ENCODE results near the gene TNFRSF12A. TPM values are rescaled to one million over a fixed set of nuclear protein-coding genes. Genes with fewer than 3 reads are reported as not detected.

TNFRSF12A gene
- total and polyA plus RNA-seq, 2 donors (not counting 1 experiment from before 2014, with no cell fraction given), result 80.7 to 196 TPM

DNA sequence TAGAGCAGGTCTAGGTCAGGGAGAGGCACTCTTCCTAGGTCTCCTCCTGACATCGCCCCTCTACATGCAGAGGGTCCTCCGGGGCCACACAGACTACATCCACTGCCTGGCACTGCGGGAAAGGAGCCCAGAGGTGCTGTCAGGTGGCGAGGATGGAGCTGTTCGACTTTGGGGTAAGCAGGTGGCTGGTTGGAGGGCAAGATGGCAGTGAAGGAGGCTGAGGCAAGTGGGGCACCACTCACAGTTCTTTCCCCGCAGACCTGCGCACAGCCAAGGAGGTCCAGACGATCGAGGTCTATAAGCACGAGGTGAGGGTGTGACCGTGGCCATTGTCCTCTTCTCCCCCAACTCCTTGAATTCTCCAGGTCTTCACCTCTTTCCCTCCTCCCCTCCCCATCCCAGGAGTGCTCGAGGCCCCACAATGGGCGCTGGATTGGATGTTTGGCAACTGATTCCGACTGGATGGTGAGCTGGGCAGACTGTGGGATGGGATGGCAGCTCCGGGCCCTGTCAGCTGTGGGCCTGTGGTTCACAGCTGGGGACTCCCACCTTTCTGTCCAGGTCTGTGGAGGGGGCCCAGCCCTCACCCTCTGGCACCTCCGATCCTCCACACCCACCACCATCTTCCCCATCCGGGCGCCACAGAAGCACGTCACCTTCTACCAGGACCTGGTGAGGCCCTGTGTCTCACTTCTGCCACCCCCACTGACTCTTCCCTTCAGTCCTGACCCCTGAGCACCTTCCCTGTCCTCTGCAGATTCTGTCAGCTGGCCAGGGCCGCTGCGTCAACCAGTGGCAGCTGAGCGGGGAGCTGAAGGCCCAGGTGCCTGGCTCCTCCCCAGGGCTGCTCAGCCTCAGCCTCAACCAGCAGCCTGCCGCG, 6.7 kb downstream of the TNFRSF12A start:
- Histone ChIP-seq H4K20me1 (ENCODE audit: control insufficient read depth, extremely low read depth, insufficient read depth, low read length) (peaks cover 2% of the 10 kb centered on the region), H3K4me3 (replicated peaks in 1 of 4; ENCODE audit: control extremely low read depth in 1 of 4, insufficient read depth in 1 of 4, low read depth in 3 of 4, low read length in 4 of 4) (no peak overlapping the region), H3K9ac (ENCODE audit: insufficient read depth, low read length) (no peak overlapping the region), H3K4me1 (ENCODE audit: control insufficient read depth, extremely low read depth, insufficient read depth, low read length) (peaks cover 7% of the 10 kb centered on the region), H3K27ac (ENCODE audit: insufficient read depth, low read length) (no peak overlapping the region), H2AFZ (ENCODE audit: low read length) (no peak overlapping the region), H3K4me2 (ENCODE audit: extremely low read depth, insufficient read depth, low read length) (no peak overlapping the region), H3K9me3 (ENCODE audit: control insufficient read depth, insufficient read depth, low read depth, low read length) (no peaks in the 10 kb centered on the region), H3K79me2 (ENCODE audit: control insufficient read depth, insufficient read depth, low read length) (peaks cover 2% of the 10 kb centered on the region), H3K36me3 (ENCODE audit: control insufficient read depth, insufficient read depth, low read length) (peaks cover 21% of the 10 kb centered on the region), H3K27me3 (ENCODE audit: control insufficient read depth, insufficient read depth, low read length) (peaks cover 5% of the 10 kb centered on the region)
- no peak for DNase-seq (ENCODE audit: low read depth in 2 of 2)
- TF ChIP-seq, protein P1, sequence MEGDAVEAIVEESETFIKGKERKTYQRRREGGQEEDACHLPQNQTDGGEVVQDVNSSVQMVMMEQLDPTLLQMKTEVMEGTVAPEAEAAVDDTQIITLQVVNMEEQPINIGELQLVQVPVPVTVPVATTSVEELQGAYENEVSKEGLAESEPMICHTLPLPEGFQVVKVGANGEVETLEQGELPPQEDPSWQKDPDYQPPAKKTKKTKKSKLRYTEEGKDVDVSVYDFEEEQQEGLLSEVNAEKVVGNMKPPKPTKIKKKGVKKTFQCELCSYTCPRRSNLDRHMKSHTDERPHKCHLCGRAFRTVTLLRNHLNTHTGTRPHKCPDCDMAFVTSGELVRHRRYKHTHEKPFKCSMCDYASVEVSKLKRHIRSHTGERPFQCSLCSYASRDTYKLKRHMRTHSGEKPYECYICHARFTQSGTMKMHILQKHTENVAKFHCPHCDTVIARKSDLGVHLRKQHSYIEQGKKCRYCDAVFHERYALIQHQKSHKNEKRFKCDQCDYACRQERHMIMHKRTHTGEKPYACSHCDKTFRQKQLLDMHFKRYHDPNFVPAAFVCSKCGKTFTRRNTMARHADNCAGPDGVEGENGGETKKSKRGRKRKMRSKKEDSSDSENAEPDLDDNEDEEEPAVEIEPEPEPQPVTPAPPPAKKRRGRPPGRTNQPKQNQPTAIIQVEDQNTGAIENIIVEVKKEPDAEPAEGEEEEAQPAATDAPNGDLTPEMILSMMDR (conservative IDR thresholded peaks at IDR 0.05 in 1 of 2, IDR thresholded peaks at IDR 0.05 in 1 of 2; ENCODE audit: low read depth in 1 of 2, low read length in 2 of 2), result no peak
- TF ChIP-seq EZH2 (IDR thresholded peaks at IDR 0.05; ENCODE audit: low read length, missing control alignments), result no peak

GRCh38 chr16:3027489-3027795, 7.3 kb downstream of the TNFRSF12A start:
- Histone ChIP-seq H3K27ac (ENCODE audit: insufficient read depth, low read length) (no peak overlapping the region), H2AFZ (ENCODE audit: low read length) (no peak overlapping the region), H3K36me3 (ENCODE audit: control insufficient read depth, insufficient read depth, low read length) (peaks cover 21% of the 10 kb centered on the region), H3K4me3 (replicated peaks in 1 of 4; ENCODE audit: control extremely low read depth in 1 of 4, insufficient read depth in 1 of 4, low read depth in 3 of 4, low read length in 4 of 4) (no peak overlapping the region), H4K20me1 (ENCODE audit: control insufficient read depth, extremely low read depth, insufficient read depth, low read length) (peaks cover 2% of the 10 kb centered on the region), H3K4me2 (ENCODE audit: extremely low read depth, insufficient read depth, low read length) (no peak overlapping the region), H3K9me3 (ENCODE audit: control insufficient read depth, insufficient read depth, low read depth, low read length) (no peaks in the 10 kb centered on the region), H3K9ac (ENCODE audit: insufficient read depth, low read length) (no peak overlapping the region), H3K4me1 (ENCODE audit: control insufficient read depth, extremely low read depth, insufficient read depth, low read length) (peaks cover 6% of the 10 kb centered on the region), H3K27me3 (ENCODE audit: control insufficient read depth, insufficient read depth, low read length) (peaks cover 9% of the 10 kb centered on the region), H3K79me2 (ENCODE audit: control insufficient read depth, insufficient read depth, low read length) (peaks cover 2% of the 10 kb centered on the region)
- DNase-seq (ENCODE audit: low read depth in 2 of 2), result no peak
- TF ChIP-seq, protein P1 (conservative IDR thresholded peaks at IDR 0.05 in 1 of 2, IDR thresholded peaks at IDR 0.05 in 1 of 2; ENCODE audit: low read depth in 1 of 2, low read length in 2 of 2), result no peak
- TF ChIP-seq EZH2 (IDR thresholded peaks at IDR 0.05; ENCODE audit: low read length, missing control alignments), result no peak

GRCh38 chr16:3027983-3028715, 8.0 kb downstream of the TNFRSF12A start:
- H3K4me2 ChIP-seq (ENCODE audit: extremely low read depth, insufficient read depth, low read length), result no peak overlapping the region
- H3K27ac ChIP-seq (ENCODE audit: insufficient read depth, low read length), result no peak overlapping the region
- H3K9ac ChIP-seq (ENCODE audit: insufficient read depth, low read length), result no peak overlapping the region
- H3K4me1 ChIP-seq (ENCODE audit: control insufficient read depth, extremely low read depth, insufficient read depth, low read length), result no peaks in the 10 kb centered on the region
- no peaks in the 10 kb centered on the region for H3K79me2 ChIP-seq (ENCODE audit: control insufficient read depth, insufficient read depth, low read length)
- peak; percentile 57 to 61 for DNase-seq (ENCODE audit: low read depth in 2 of 2)
- TF ChIP-seq, protein P1 (conservative IDR thresholded peaks at IDR 0.05 in 1 of 2, IDR thresholded peaks at IDR 0.05 in 1 of 2; ENCODE audit: low read depth in 1 of 2, low read length in 2 of 2), result peak; percentile 24 to 57
- TF ChIP-seq EZH2 (IDR thresholded peaks at IDR 0.05; ENCODE audit: low read length, missing control alignments), result no peak
- H3K36me3 ChIP-seq (ENCODE audit: control insufficient read depth, insufficient read depth, low read length), result peaks cover 16% of the 10 kb centered on the region
- peaks cover 9% of the 10 kb centered on the region for H3K27me3 ChIP-seq (ENCODE audit: control insufficient read depth, insufficient read depth, low read length)
- H3K9me3 ChIP-seq (ENCODE audit: control insufficient read depth, insufficient read depth, low read depth, low read length), result no peaks in the 10 kb centered on the region
- H2AFZ ChIP-seq (ENCODE audit: low read length), result no peak overlapping the region
- peaks cover 2% of the 10 kb centered on the region for H4K20me1 ChIP-seq (ENCODE audit: control insufficient read depth, extremely low read depth, insufficient read depth, low read length)
- no peak overlapping the region for H3K4me3 ChIP-seq (replicated peaks in 1 of 4; ENCODE audit: control extremely low read depth in 1 of 4, insufficient read depth in 1 of 4, low read depth in 3 of 4, low read length in 4 of 4)
